HepG2 (cell line): ENCODE results near the gene VAMP2. TPM values are rescaled to one million over a fixed set of nuclear protein-coding genes. Genes with fewer than 3 reads are reported as not detected.

Source experiments
- CREBL2 ChIP-seq: sonication (generic); formaldehyde crosslinking; IDR thresholded peaks from 2 replicates; pipeline ENCODE4 v1.8.1; 2023; ENCODE audit warnings: missing genetic modification reagents, mild to moderate bottlenecking, borderline replicate concordance
- FIP1L1 ChIP-seq: fragments of 200-400 bp; formaldehyde crosslinking; IDR thresholded peaks from 2 replicates; pipeline ENCODE4 v1.6.1; 2018; ENCODE audit warnings: low read depth, mild to moderate bottlenecking, low read length, moderate library complexity, borderline replicate concordance; ENCODE audit not compliant: insufficient read depth
- GABPB1 ChIP-seq: IDR thresholded peaks from 2 replicates; pipeline ENCODE4 v1.6.1; 2016; ENCODE audit warnings: mild to moderate bottlenecking, missing genetic modification reagents, moderate library complexity, missing compliant biosample characterization
- MTA1 ChIP-seq: sonication (generic); formaldehyde crosslinking; IDR thresholded peaks from 2 replicates; pipeline ENCODE4 v1.4.0; 2020; ENCODE audit warnings: missing genetic modification reagents, mild to moderate bottlenecking, borderline replicate concordance
- NONO ChIP-seq, 2 experiments: fragments of 450-650 bp in 1 of 2; sonication (generic) in 1 of 2; formaldehyde crosslinking in 1 of 2; IDR thresholded peaks in 1 of 2; conservative IDR thresholded peaks in 1 of 2; 2 replicates each; pipeline versions ENCODE4 v1.6.1 to v1.8.0; 2017 to 2022; ENCODE audit warnings: mild to moderate bottlenecking in 1 of 2, missing genetic modification reagents in 1 of 2, moderate library complexity in 1 of 2
- NR1H2 ChIP-seq: sonication (generic); formaldehyde crosslinking; IDR thresholded peaks from 2 replicates; pipeline ENCODE4 v1.8.1; 2022; ENCODE audit warnings: low read depth, missing genetic modification reagents, borderline replicate concordance
- RELA ChIP-seq: sonication (generic); formaldehyde crosslinking; IDR thresholded peaks from 2 replicates; pipeline ENCODE4 v1.4.0; 2020; ENCODE audit warnings: missing genetic modification reagents
- SIN3A ChIP-seq: IDR thresholded peaks from 2 replicates; pipeline ENCODE4 v1.6.1; 2011; ENCODE audit warnings: low read depth, mild to moderate bottlenecking, control low read depth, low read length, borderline replicate concordance
- SMAD3 ChIP-seq: sonication (generic); formaldehyde crosslinking; IDR thresholded peaks from 2 replicates; pipeline ENCODE4 v1.4.0; 2020; ENCODE audit warnings: missing genetic modification reagents
- SOX13 ChIP-seq, 3 experiments: fragments of 450-650 bp in 1 of 3; sonication (generic) in 1 of 3; formaldehyde crosslinking in 1 of 3; IDR thresholded peaks in 2 of 3; conservative IDR thresholded peaks in 1 of 3; 2 replicates each; pipeline versions ENCODE4 v1.5.0 to v1.6.1; 2016 to 2020; ENCODE audit warnings: antibody characterized with exemption in 1 of 3, mild to moderate bottlenecking in 1 of 3, missing compliant biosample characterization in 1 of 3, missing genetic modification reagents in 1 of 3, moderate library complexity in 1 of 3
- ZNF44 ChIP-seq: sonication (generic); formaldehyde crosslinking; IDR thresholded peaks from 2 replicates; pipeline ENCODE4 v1.5.1; 2020; ENCODE audit warnings: mild to moderate bottlenecking, missing genetic modification reagents
- ZNF687 ChIP-seq: sonication (generic); formaldehyde crosslinking; IDR thresholded peaks from 2 replicates; pipeline ENCODE4 v1.5.1; 2020; ENCODE audit warnings: mild to moderate bottlenecking, missing genetic modification reagents, moderate library complexity
- ZNF780A ChIP-seq: sonication (generic); formaldehyde crosslinking; IDR thresholded peaks from 2 replicates; pipeline ENCODE4 v1.8.0; 2022; ENCODE audit warnings: mild to moderate bottlenecking, missing genetic modification reagents, moderate library complexity
- ZSCAN20 ChIP-seq: sonication (generic); formaldehyde crosslinking; IDR thresholded peaks from 2 replicates; pipeline ENCODE4 v1.4.0; 2020; ENCODE audit warnings: missing genetic modification reagents, mild to moderate bottlenecking, borderline replicate concordance
- polyA plus RNA-seq, 8 experiments: library from polyadenylated mRNA; depleted of rRNA in 3 of 8; stranded (reverse) in 7 of 8; unstranded in 1 of 8; fragments of >200 nt; fragmentation: Illumina TruSeq in 4 of 8; extraction: Trizol in 4 of 8; gene quantifications; 2 replicates each; pipeline versions ENCODE4 v1.2.1 to v1.2.3, GENCODE V29; 2011 to 2016; ENCODE audit warnings: low read depth in 4 of 8, missing spikeins in 1 of 8, mixed read lengths in 1 of 8; ENCODE audit not compliant: insufficient read depth in 1 of 8
- total RNA-seq, 5 experiments: library from RNA; depleted of rRNA; stranded (reverse); fragments of >200 nt; fragmentation: Illumina TruSeq; extraction: Trizol; gene quantifications; 2 replicates each; pipeline ENCODE4 v1.2.3, GENCODE V29; 2016; ENCODE audit warnings: low read depth in 1 of 5
- TF ChIP-seq, protein P1 (sequence below): sonication (generic); formaldehyde crosslinking; IDR thresholded peaks from 2 replicates; pipeline ENCODE4 v1.4.0; 2020; ENCODE audit warnings: mild to moderate bottlenecking, missing genetic modification reagents
- TF ChIP-seq, protein P2 (sequence below): sonication (generic); formaldehyde crosslinking; IDR thresholded peaks from 2 replicates; pipeline ENCODE4 v1.4.0; 2020; ENCODE audit warnings: missing genetic modification reagents, mild to moderate bottlenecking, borderline replicate concordance

VAMP2 gene
- total and polyA plus RNA-seq, 2 of the 13 experiments (the other 11 are each of a cell fraction or from before 2014, with no cell fraction given): 3.9 to 17.2 TPM

GRCh38 chr17:8109661-8110455 is 52.9 kb downstream of the VAMP2 start (continued):
- TF ChIP-seq ZNF687 (CRISPR knock-in tag) (peak; percentile 43), ZSCAN20 (CRISPR knock-in tag) (no peak), SMAD3 (no peak), CREBL2 (CRISPR knock-in tag) (no peak), ZNF780A (CRISPR knock-in tag) (no peak), ZNF44 (CRISPR knock-in tag) (no peak), MTA1 (CRISPR knock-in tag) (0 out of 2 replicates have a peak, but pooled peaks have one; percentile 13), NONO (IDR thresholded peaks at IDR 0.05) (no peak), NONO (CRISPR knock-in tag; conservative IDR thresholded peaks at IDR 0.05) (no peak), RELA (CRISPR knock-in tag) (no peak), FIP1L1 (no peak), SIN3A (no peak), SOX13 (IDR thresholded peaks at IDR 0.05) (no peak), SOX13 (CRISPR knock-in tag; conservative IDR thresholded peaks at IDR 0.05 in 1 of 2, IDR thresholded peaks at IDR 0.05 in 1 of 2) (no peak), GABPB1 (CRISPR knock-in tag) (peak; percentile 49; the same call in 1 of the 2 replicates), NR1H2 (CRISPR knock-in tag) (no peak)
- TF ChIP-seq, protein P1, sequence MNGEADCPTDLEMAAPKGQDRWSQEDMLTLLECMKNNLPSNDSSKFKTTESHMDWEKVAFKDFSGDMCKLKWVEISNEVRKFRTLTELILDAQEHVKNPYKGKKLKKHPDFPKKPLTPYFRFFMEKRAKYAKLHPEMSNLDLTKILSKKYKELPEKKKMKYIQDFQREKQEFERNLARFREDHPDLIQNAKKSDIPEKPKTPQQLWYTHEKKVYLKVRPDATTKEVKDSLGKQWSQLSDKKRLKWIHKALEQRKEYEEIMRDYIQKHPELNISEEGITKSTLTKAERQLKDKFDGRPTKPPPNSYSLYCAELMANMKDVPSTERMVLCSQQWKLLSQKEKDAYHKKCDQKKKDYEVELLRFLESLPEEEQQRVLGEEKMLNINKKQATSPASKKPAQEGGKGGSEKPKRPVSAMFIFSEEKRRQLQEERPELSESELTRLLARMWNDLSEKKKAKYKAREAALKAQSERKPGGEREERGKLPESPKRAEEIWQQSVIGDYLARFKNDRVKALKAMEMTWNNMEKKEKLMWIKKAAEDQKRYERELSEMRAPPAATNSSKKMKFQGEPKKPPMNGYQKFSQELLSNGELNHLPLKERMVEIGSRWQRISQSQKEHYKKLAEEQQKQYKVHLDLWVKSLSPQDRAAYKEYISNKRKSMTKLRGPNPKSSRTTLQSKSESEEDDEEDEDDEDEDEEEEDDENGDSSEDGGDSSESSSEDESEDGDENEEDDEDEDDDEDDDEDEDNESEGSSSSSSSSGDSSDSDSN: peak; percentile 29; the same call in 1 of the 2 replicates
- TF ChIP-seq, protein P2, sequence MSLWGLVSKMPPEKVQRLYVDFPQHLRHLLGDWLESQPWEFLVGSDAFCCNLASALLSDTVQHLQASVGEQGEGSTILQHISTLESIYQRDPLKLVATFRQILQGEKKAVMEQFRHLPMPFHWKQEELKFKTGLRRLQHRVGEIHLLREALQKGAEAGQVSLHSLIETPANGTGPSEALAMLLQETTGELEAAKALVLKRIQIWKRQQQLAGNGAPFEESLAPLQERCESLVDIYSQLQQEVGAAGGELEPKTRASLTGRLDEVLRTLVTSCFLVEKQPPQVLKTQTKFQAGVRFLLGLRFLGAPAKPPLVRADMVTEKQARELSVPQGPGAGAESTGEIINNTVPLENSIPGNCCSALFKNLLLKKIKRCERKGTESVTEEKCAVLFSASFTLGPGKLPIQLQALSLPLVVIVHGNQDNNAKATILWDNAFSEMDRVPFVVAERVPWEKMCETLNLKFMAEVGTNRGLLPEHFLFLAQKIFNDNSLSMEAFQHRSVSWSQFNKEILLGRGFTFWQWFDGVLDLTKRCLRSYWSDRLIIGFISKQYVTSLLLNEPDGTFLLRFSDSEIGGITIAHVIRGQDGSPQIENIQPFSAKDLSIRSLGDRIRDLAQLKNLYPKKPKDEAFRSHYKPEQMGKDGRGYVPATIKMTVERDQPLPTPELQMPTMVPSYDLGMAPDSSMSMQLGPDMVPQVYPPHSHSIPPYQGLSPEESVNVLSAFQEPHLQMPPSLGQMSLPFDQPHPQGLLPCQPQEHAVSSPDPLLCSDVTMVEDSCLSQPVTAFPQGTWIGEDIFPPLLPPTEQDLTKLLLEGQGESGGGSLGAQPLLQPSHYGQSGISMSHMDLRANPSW (CRISPR knock-in tag): no peak
